Left ventricle myocardium inferior (tissue), 1 donor: ENCODE data around the gene GHRHR. TPM values are rescaled to one million over a fixed set of nuclear protein-coding genes. Genes with fewer than 3 reads are reported as not detected.

Source experiments
- DNase-seq: peaks from one replicate; pipeline ENCODE4 v3.0.0-alpha.2; 2020
- H3K27ac ChIP-seq: fragments of 200-600 bp; replicated peaks from 2 replicates; pipeline ENCODE4 v1.8.0; 2021
- H3K27me3 ChIP-seq: fragments of 200-600 bp; 2 replicates; pipeline ENCODE4 v1.8.0; 2021; ENCODE audit warnings: low read depth
- H3K36me3 ChIP-seq: fragments of 200-600 bp; 2 replicates; pipeline ENCODE4 v1.8.0; 2021
- H3K4me1 ChIP-seq: fragments of 200-600 bp; 2 replicates; pipeline ENCODE4 v1.8.0; 2021
- H3K4me3 ChIP-seq: fragments of 200-600 bp; 2 replicates; pipeline ENCODE4 v1.8.0; 2021; ENCODE audit warnings: mild to moderate bottlenecking, moderate library complexity
- H3K9me3 ChIP-seq: fragments of 200-600 bp; replicated peaks from 2 replicates; pipeline ENCODE4 v1.8.0; 2021
- intact Hi-C: fragments of 100-400 bp; cut with micrococcal nuclease; formaldehyde crosslinking; loops from one replicate; pipeline ENCODE4 v1.11.0; 2022
- total RNA-seq: library from RNA; stranded (reverse); fragmentation: NEBNext Ultra II Directional; extraction: Animal tissue kit (Norgen Biotek cat#: 25700); gene quantifications from one replicate; pipeline ENCODE4 v1.2.1, GENCODE V29; 2021
- TF ChIP-seq, protein P1 (sequence below): fragments of 200-600 bp; IDR thresholded peaks from 2 replicates; pipeline ENCODE4 v1.8.0; 2021; ENCODE audit warnings: antibody characterized with exemption, mild to moderate bottlenecking, borderline replicate concordance
- donor health status: DM: no; HTN: yes; CAD: no; lungs with severe emphysema.

Gene GHRHR
- total RNA-seq, 1 donor from 2014 or later: not detected

DNA sequence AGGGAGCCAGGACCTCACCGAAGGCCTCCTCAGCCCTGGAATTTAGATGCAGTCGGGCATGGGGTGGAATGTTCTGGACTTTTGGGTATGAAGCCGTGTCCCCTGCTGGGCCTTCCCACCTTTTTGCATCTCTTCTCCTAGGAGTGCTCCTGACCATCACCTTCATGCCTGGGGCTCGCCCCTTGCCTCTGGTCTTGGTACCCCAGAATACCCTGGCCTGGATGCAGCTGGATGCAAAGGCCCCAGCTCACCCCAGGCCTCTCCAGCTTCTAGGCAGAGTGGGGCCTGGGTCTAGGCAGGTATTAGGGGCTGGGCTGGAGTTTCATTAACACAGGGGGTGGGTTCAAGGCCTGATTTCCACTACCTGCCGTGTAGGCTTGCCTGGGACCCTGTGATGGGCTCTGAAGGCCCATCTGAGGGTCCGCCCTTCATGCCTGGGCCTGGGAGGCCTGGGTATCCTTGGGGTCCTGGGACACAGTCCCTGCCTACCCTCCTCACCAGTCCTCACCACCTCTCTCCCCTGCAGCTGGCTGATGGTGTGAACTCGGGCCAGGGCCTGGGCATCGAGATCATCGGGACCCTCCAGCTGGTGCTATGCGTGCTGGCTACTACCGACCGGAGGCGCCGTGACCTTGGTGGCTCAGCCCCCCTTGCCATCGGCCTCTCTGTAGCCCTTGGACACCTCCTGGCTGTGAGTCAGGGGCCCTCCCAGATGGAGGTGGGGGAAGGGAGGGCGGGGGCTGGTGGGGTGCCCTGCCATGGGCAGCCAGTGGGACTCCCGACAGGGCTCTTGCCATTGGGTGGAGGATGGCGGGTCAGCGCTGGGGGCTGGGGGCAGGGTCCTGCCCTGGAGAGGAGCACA, 42.0 kb upstream of the GHRHR start:
- peaks cover 95% of the 10 kb centered on the region for H3K4me1 ChIP-seq
- intact Hi-C loops: no loop called here
- peaks cover 46% of the 10 kb centered on the region for H3K36me3 ChIP-seq
- H3K9me3 ChIP-seq: peaks cover under 1% of the 10 kb centered on the region
- TF ChIP-seq, protein P1, sequence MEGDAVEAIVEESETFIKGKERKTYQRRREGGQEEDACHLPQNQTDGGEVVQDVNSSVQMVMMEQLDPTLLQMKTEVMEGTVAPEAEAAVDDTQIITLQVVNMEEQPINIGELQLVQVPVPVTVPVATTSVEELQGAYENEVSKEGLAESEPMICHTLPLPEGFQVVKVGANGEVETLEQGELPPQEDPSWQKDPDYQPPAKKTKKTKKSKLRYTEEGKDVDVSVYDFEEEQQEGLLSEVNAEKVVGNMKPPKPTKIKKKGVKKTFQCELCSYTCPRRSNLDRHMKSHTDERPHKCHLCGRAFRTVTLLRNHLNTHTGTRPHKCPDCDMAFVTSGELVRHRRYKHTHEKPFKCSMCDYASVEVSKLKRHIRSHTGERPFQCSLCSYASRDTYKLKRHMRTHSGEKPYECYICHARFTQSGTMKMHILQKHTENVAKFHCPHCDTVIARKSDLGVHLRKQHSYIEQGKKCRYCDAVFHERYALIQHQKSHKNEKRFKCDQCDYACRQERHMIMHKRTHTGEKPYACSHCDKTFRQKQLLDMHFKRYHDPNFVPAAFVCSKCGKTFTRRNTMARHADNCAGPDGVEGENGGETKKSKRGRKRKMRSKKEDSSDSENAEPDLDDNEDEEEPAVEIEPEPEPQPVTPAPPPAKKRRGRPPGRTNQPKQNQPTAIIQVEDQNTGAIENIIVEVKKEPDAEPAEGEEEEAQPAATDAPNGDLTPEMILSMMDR: no peak
- peak overlapping the region; percentile 92 for H3K27ac ChIP-seq
- peak; percentile 13 for DNase-seq
- H3K4me3 ChIP-seq: peak overlapping the region; percentile 70
- no peaks in the 10 kb centered on the region for H3K27me3 ChIP-seq

DNA sequence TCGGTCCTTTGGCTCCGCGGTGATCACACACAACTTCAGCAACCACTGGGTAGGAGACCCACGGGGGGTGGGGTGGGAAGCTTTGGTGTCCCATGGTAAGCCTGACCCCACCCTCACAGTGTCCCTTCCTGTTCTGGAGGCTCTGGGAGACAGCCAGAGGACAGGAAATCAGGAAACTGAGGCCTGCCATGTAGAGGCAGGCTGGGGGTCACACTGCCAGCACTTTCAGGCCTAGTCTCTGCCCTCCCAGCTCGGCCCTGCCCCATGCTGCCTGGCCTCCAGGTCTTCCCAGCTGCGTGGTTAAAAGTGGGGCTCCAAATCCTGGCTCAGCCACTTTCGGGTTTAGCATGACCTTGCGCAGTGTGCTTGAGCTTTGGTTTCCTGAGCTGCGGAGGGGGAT, 41.2 kb upstream of the GHRHR start:
- Histone ChIP-seq H3K27ac (peak overlapping the region; percentile 92), H3K27me3 (no peaks in the 10 kb centered on the region), H3K4me1 (peaks cover 86% of the 10 kb centered on the region), H3K36me3 (peaks cover 49% of the 10 kb centered on the region), H3K4me3 (no peak overlapping the region), H3K9me3 (peaks cover 7% of the 10 kb centered on the region)
- intact Hi-C loops: no loop called here
- TF ChIP-seq, protein P1: no peak
- DNase-seq: peak; percentile 12

DNA sequence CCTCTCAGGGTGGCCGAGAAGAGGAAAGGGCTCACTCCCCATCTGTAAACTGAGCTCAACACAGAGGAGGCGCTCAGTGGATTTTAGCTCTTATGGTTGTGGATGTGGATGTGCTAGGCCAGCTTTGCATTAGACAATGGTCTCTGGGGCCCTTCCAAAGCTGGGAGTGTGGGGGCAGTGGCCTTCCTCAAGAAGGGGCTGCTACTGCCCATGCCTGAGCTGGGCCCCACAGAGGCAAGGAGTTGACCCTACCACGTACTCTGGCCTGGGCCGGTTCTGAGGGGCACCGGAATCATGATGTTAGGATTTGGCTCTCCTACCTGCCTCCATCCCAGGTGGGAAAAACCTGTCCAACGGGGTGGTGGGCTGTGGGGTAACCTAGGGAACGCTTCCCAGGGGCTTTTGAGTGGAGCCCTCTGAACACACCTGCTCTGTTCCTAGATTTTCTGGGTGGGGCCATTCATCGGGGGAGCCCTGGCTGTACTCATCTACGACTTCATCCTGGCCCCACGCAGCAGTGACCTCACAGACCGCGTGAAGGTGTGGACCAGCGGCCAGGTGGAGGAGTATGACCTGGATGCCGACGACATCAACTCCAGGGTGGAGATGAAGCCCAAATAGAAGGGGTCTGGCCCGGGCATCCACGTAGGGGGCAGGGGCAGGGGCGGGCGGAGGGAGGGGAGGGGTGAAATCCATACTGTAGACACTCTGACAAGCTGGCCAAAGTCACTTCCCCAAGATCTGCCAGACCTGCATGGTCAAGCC, 40.6 kb upstream of the GHRHR start:
- peak overlapping the region; percentile 92 for H3K27ac ChIP-seq
- DNase-seq: peak; percentile 7
- peaks cover 49% of the 10 kb centered on the region for H3K36me3 ChIP-seq
- H3K27me3 ChIP-seq: no peaks in the 10 kb centered on the region
- H3K9me3 ChIP-seq: peaks cover 7% of the 10 kb centered on the region
- intact Hi-C loops: no loop called here
- peaks cover 80% of the 10 kb centered on the region for H3K4me1 ChIP-seq
- no peak overlapping the region for H3K4me3 ChIP-seq
- TF ChIP-seq, protein P1: no peak

- H3K4me3 ChIP-seq: no peak overlapping the region
- intact Hi-C loops: no loop called here
- H3K4me1 ChIP-seq: peaks cover 73% of the 10 kb centered on the region
- peaks cover 7% of the 10 kb centered on the region for H3K9me3 ChIP-seq
- TF ChIP-seq, protein P1: no peak
- no peaks in the 10 kb centered on the region for H3K27me3 ChIP-seq
- H3K36me3 ChIP-seq: peaks cover 49% of the 10 kb centered on the region
- peak; percentile 6 for DNase-seq
- H3K27ac ChIP-seq: peak overlapping the region; percentile 92
Observed at GRCh38 chr7:30923774-30924413, 39.9 kb upstream of the GHRHR start.

DNA sequence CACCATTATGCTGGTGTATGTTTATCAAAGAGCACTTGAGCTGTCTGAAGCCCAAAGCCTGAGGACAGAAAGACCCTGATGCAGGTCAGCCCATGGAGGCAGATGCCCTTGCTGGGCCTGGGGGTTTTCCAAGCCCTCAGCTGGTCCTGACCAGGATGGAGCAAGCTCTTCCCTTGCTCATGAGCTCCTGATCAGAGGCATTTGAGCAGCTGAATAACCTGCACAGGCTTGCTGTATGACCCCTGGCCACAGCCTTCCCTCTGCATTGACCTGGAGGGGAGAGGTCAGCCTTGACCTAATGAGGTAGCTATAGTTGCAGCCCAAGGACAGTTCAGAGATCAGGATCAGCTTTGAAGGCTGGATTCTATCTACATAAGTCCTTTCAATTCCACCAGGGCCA, 39.1 kb upstream of the GHRHR start:
- TF ChIP-seq, protein P1: no peak
- peak overlapping the region; percentile 92 for H3K27ac ChIP-seq
- no peak overlapping the region for H3K4me3 ChIP-seq
- no peaks in the 10 kb centered on the region for H3K27me3 ChIP-seq
- peaks cover 7% of the 10 kb centered on the region for H3K9me3 ChIP-seq
- intact Hi-C loops: no loop called here
- peaks cover 67% of the 10 kb centered on the region for H3K4me1 ChIP-seq
- peaks cover 49% of the 10 kb centered on the region for H3K36me3 ChIP-seq
- DNase-seq: peak; percentile 4
